Stimulated activated CD4-positive, alpha-beta T cell treated with anti-CD3 and anti-CD28 coated beads, Interleukin-4, amount 100 ng/mL, for 48 hours (primary cell): ENCODE results near the gene M1AP.

Source experiments
- DNase-seq, 2 donors: peaks; one replicate each; pipeline ENCODE4 v3.0.0-alpha.2; 2020; ENCODE audit warnings: low read depth in 2 of 2

The M1AP gene

GRCh38 chr2:74524955-74525716 is 123.0 kb downstream of the M1AP start:
- DNase-seq: no peak

- no peak for DNase-seq
These were observed 124.1 kb downstream of the M1AP start for GRCh38 chr2:74524005-74524404.

- DNase-seq: no peak
These were observed 125.6 kb downstream of the M1AP start for GRCh38 chr2:74522516-74522915.

GRCh38 chr2:74516650-74517049 is 131.5 kb downstream of the M1AP start:
- no peak for DNase-seq

- peak; percentile 65 to 72 for DNase-seq
These were observed 132.0 kb downstream of the M1AP start for GRCh38 chr2:74515981-74516633.

- DNase-seq: no peak
These were observed 132.7 kb downstream of the M1AP start for GRCh38 chr2:74515271-74515980.

- DNase-seq: no peak
These were observed 133.5 kb downstream of the M1AP start, which contains the start of gene TLX2 for GRCh38 chr2:74514368-74515270. Gene TLX2, plus strand, starts transcription at chr2:74514450. Its CDS starts 357 bp downstream, at chr2:74514807.

- DNase-seq: no peak
These were observed 134.3 kb downstream of the M1AP start for GRCh38 chr2:74513605-74514367.

- DNase-seq: no peak
These were observed 135.2 kb downstream of the M1AP start for GRCh38 chr2:74512744-74513604.

- no peak for DNase-seq
These were observed 136.8 kb downstream of the M1AP start for GRCh38 chr2:74511104-74511989.

- DNase-seq: no peak
These were observed 137.9 kb downstream of the M1AP start for GRCh38 chr2:74510272-74510671.

- no peak for DNase-seq
These were observed 140.1 kb downstream of the M1AP start for GRCh38 chr2:74507926-74508520.
